Activated CD4-positive, alpha-beta T cell treated with anti-CD3 and anti-CD28 coated beads, Interleukin-2, Interleukin-4, amounts not matched to agents 100 ng/mL and 50 ng/mL, durations not matched to agents 16 hours and 8 hours (primary cell): ENCODE measurements around the gene IDH3G.
A peak's percentile ranks its signal among the peaks of the same experiment; 100 is the strongest.
"Not testable (repeated sequence)": the region's sequence is repeated elsewhere in the genome, so short reads cannot be mapped to it uniquely, and the experiment has no call there.

Source experiments
- DNase-seq: peaks from one replicate; pipeline ENCODE4 v3.0.0-alpha.2; 2020; ENCODE audit warnings: low spot score

Gene IDH3G

GRCh38 chrX:153794018-153794896 is at the start of gene IDH3G, which contains the start of gene SSR4:
Gene IDH3G (minus strand): TSS chrX:153794375. CDS start chrX:153794326, 49 bp downstream.
Gene SSR4 (plus strand): TSS chrX:153794668. CDS start chrX:153794688, 20 bp downstream.
- peak; percentile 93 for DNase-seq

- DNase-seq = no peak
Observed at GRCh38 chrX:153836921-153837320, 42.7 kb upstream of the IDH3G start.

- no peak for DNase-seq
Observed at GRCh38 chrX:153832728-153833127, 38.6 kb upstream of the IDH3G start.

- no peak for DNase-seq
Observed at GRCh38 chrX:153831429-153832150, 37.4 kb upstream of the IDH3G start.

- DNase-seq = no peak
Observed at GRCh38 chrX:153830640-153831428, 36.7 kb upstream of the IDH3G start.

- no peak for DNase-seq
Observed at GRCh38 chrX:153829799-153830639, 35.8 kb upstream of the IDH3G start, which contains the start of gene PDZD4. Gene PDZD4 (minus strand): TSS chrX:153830544. CDS start chrX:153830298, 246 bp downstream.

GRCh38 chrX:153829549-153829798 is 35.3 kb upstream of the IDH3G start:
- no peak for DNase-seq

GRCh38 chrX:153828723-153829548 is 34.8 kb upstream of the IDH3G start:
- no peak for DNase-seq

GRCh38 chrX:153828308-153828707 is 34.1 kb upstream of the IDH3G start:
- no peak for DNase-seq

GRCh38 chrX:153827903-153828302 is 33.7 kb upstream of the IDH3G start:
- no peak for DNase-seq

GRCh38 chrX:153827016-153827415 is 32.8 kb upstream of the IDH3G start:
- no peak for DNase-seq

- no peak for DNase-seq
Observed at GRCh38 chrX:153825042-153825441, 30.9 kb upstream of the IDH3G start.

- no peak for DNase-seq
Observed at GRCh38 chrX:153824348-153824747, 30.2 kb upstream of the IDH3G start.

- no peak for DNase-seq
Observed at GRCh38 chrX:153821066-153821465, 26.9 kb upstream of the IDH3G start.

- DNase-seq = no peak
Observed at GRCh38 chrX:153820601-153821000, 26.4 kb upstream of the IDH3G start.

GRCh38 chrX:153819384-153820040 is 25.3 kb upstream of the IDH3G start:
- DNase-seq = no peak

- peak; percentile 7 for DNase-seq
Observed at GRCh38 chrX:153818571-153819383, 24.6 kb upstream of the IDH3G start.

GRCh38 chrX:153818064-153818463 is 23.9 kb upstream of the IDH3G start:
- not testable (repeated sequence) for DNase-seq
